GM12864 (cell line): ENCODE data around the gene HCFC1.

Source experiments
- DNase-seq: peaks from one replicate; pipeline ENCODE4 v3.0.0-alpha.2; 2011; ENCODE audit warnings: low read depth
- H3K4me3 ChIP-seq: 2 replicates; pipeline ENCODE4 v1.5.1; 2011; ENCODE audit warnings: mild to moderate bottlenecking, low read depth, low read length, control low read depth
- TF ChIP-seq, protein P1 (sequence below): IDR thresholded peaks from 2 replicates; pipeline ENCODE4 v1.5.1; 2011; ENCODE audit warnings: low read depth, mild to moderate bottlenecking, moderate library complexity, low read length, control low read depth, inconsistent platforms; ENCODE audit errors: missing control alignments

HCFC1 gene

DNA sequence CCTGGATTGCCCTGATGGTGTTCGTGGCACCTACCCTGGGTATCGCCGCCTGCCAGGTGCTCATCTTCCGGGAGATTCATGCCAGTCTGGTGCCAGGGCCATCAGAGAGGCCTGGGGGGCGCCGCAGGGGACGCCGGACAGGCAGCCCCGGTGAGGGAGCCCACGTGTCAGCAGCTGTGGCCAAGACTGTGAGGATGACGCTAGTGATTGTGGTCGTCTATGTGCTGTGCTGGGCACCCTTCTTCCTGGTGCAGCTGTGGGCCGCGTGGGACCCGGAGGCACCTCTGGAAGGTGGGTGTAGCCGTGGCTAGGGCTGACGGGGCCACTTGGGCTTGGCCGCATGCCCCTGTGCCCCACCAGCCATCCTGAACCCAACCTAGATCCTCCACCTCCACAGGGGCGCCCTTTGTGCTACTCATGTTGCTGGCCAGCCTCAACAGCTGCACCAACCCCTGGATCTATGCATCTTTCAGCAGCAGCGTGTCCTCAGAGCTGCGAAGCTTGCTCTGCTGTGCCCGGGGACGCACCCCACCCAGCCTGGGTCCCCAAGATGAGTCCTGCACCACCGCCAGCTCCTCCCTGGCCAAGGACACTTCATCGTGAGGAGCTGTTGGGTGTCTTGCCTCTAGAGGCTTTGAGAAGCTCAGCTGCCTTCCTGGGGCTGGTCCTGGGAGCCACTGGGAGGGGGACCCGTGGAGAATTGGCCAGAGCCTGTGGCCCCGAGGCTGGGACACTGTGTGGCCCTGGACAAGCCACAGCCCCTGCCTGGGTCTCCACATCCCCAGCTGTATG is 65.3 kb downstream of the HCFC1 start:
- H3K4me3 ChIP-seq: no peak overlapping the region
- no peak for DNase-seq
- TF ChIP-seq, protein P1, sequence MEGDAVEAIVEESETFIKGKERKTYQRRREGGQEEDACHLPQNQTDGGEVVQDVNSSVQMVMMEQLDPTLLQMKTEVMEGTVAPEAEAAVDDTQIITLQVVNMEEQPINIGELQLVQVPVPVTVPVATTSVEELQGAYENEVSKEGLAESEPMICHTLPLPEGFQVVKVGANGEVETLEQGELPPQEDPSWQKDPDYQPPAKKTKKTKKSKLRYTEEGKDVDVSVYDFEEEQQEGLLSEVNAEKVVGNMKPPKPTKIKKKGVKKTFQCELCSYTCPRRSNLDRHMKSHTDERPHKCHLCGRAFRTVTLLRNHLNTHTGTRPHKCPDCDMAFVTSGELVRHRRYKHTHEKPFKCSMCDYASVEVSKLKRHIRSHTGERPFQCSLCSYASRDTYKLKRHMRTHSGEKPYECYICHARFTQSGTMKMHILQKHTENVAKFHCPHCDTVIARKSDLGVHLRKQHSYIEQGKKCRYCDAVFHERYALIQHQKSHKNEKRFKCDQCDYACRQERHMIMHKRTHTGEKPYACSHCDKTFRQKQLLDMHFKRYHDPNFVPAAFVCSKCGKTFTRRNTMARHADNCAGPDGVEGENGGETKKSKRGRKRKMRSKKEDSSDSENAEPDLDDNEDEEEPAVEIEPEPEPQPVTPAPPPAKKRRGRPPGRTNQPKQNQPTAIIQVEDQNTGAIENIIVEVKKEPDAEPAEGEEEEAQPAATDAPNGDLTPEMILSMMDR: no peak

DNA sequence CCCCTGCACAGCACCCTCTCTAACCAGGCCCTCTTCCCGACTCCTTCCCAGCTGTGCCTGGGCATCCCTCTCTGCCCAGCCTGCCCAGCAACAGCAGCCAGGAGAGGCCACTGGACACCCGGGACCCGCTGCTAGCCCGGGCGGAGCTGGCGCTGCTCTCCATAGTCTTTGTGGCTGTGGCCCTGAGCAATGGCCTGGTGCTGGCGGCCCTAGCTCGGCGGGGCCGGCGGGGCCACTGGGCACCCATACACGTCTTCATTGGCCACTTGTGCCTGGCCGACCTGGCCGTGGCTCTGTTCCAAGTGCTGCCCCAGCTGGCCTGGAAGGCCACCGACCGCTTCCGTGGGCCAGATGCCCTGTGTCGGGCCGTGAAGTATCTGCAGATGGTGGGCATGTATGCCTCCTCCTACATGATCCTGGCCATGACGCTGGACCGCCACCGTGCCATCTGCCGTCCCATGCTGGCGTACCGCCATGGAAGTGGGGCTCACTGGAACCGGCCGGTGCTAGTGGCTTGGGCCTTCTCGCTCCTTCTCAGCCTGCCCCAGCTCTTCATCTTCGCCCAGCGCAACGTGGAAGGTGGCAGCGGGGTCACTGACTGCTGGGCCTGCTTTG is 66.0 kb downstream of the HCFC1 start:
- no peak overlapping the region for H3K4me3 ChIP-seq
- no peak for DNase-seq
- TF ChIP-seq, protein P1: no peak

DNA sequence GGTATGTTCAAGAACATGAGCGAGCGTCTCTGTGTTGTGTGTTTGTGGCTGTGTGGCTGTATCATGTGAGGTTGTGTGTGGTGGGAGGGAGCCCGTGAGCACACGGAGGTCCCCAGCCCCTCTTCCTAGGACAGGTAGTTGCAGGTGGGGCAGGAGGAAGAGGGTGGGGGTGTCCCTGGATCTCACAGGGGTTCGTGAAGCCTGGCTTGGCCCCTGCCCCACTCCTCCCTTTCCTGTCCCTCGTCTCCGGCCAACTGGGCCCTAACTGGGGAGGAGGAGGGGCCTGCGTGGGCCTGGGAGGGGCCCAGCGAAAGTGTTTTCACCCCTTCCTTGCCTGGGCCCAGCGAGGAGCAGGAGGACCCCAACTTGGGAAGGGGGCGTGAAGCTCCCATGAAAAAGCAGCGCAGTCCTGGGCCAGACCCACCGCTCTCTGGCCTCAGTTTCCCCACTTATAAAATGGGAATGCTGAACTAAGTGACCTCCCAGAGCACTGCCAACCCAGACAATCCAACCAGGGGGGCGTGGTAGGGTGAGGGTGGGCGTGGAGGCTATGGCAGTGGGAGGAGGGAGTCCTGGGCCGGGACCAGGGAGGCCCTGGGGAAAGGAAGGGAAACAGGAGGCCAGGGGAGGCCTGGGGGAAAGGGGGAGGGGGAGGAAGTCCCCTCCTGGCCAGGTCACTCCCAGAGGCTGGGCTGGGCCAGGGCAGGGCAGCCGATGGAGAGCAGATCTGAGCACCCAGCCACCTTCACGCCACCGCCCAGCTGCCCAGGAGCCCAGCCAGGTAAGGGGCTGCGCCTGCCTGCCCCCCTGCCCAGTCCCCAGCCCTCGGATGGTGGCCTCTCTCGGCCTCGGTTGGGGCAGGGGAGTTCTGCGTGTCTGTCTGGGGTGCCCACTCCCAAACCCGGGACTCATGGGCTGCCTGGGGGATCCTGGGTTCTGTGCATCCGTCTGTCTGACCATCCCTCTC is 67.3 kb downstream of the HCFC1 start, which contains the start of gene AVPR2:
AVPR2 (plus strand) TSS at position 683 of the 967 bp plus-strand sequence. CDS start 473 bp downstream, outside the sequence.
- no peak within 1 kb of the TSS for H3K4me3 ChIP-seq
- no peak for DNase-seq
- TF ChIP-seq, protein P1: no peak

DNA sequence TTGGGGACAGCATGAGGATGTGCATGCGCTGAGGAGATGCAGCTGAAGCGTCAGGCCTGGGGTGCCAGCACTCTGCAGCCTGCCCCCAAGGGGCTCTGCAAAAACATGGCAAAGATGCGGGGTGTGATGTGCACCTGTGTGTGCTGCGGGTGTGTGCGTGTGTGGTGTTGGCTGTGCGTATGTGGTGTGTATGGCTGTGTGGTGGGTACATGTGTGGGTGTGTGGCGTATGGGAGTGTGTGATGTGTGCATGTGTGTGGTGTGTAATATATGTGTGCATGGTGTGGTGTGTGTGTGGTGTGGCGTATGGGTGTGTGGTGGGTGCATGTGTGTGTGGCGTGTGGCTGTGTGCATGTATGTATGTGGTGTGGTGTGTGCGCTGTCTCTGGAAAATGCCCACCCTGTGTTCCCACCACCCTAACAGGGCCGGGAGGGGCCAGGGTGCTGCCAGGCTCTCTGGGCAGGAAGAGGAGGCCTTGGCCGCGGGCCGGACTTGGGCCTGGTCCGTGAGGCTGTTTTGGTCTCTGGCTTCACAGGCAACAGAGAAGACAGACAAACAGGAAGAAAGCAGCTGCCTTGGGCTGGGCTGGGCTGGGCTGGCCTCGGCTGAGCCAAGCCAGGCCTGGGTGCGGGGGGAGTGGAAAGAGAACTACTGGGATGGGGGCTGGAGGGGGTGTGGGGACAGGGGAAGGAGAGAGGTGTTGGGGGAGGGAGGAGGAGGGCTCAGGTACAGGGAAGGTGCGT is 68.2 kb downstream of the HCFC1 start:
- DNase-seq: no peak
- TF ChIP-seq, protein P1: no peak
- H3K4me3 ChIP-seq: no peak overlapping the region

DNA sequence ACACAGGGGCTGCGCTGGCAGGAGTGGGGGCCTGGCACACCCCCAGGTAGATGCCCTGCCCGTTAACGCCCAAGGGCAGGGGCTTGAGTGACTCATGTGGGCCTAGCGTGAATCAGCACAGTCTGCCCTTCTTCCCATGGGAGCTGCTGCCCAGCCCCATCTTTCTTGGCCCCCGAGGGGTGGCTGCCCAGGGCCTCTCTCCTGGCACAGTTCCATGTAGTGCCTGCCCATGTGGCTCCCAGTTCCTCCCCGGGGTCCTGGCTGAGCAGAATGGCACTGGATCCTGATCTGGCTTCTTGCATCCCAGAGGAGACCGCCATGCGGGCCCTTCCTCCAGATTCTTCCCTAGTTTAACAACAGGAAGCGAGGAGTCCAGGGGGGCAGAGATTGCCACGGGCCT is 69.2 kb downstream of the HCFC1 start:
- TF ChIP-seq, protein P1: no peak
- no peak overlapping the region for H3K4me3 ChIP-seq
- no peak for DNase-seq

DNA sequence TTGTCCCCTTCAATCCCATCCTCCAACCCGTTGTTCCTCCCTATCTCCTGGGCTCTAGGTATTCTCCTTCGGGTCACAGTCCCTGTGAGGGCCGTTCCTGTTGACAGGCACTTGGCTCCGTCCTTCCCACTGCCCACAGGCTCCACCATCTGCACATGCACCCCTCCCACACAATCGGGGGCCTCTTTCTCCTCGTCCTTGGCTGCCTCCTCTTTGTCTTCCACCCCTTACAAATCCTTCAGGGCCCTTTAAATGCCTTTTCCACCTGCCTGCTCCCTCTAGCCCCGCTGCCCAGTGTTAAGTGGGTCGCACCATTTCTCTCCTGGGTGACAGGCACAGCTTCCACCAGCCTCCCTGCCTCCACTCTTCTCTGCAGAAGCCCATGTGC is 69.9 kb downstream of the HCFC1 start:
- DNase-seq: no peak
- TF ChIP-seq, protein P1: no peak
- H3K4me3 ChIP-seq: no peak overlapping the region
